A549 (cell line): ENCODE measurements around the gene PTPRN2. TPM values are rescaled to one million over a fixed set of nuclear protein-coding genes. Genes with fewer than 3 reads are reported as not detected.

Experiments used
- ATAC-seq, 2 experiments: fragments of 200-7000 bp in 1 of 2; fragments of >200 bp in 1 of 2; cut with Nextera tagmentation in 1 of 2; cut with Tn5 transposase in 1 of 2; 3 replicates each; pipeline versions ENCODE4 v1.8.0 to v1.9.1; 2018 to 2020; ENCODE audit warnings: mild to moderate bottlenecking in 1 of 2, moderate library complexity in 1 of 2
- CTCF ChIA-PET: fragments of 300-600 bp; sonication (Branson Sonifier 250); formaldehyde crosslinking; extraction: SDS; loops from one replicate; lab custom pipeline; 2021; ENCODE audit warnings: antibody characterized with exemption, inconsistent platforms; lab: Yijun Ruan, JAX
- POLR2A ChIA-PET: fragments of 350-600 bp; formaldehyde crosslinking; extraction: SDS; loops from one replicate; lab custom pipeline; 2021; ENCODE audit warnings: antibody characterized with exemption, inconsistent platforms; lab: Yijun Ruan, JAX
- DNase-seq, 2 experiments: peaks; one replicate each; pipeline versions ENCODE4 v3.0.0 to v3.0.0-alpha.2; 2011 to 2016; ENCODE audit warnings: low read depth in 1 of 2, low spot score in 1 of 2
- FAIRE-seq: peaks from 2 replicates; lab custom pipeline; 2011; peaks lifted over from hg19 to GRCh38; lab: Jason Lieb, UNC
- H3K27ac ChIP-seq, 2 experiments: fragments of >200 bp; sonication (Bioruptor Twin); formaldehyde crosslinking; 3 replicates each; pipeline ENCODE4 v1.5.1; 2016 to 2017
- H3K4me1 ChIP-seq: fragments of >200 bp; sonication (Bioruptor Twin); formaldehyde crosslinking; 3 replicates; pipeline ENCODE4 v1.6.1; 2016
- H3K4me2 ChIP-seq: fragments of >200 bp; sonication (Bioruptor Twin); formaldehyde crosslinking; 3 replicates; pipeline ENCODE4 v1.6.1; 2016
- H3K4me3 ChIP-seq: fragments of >200 bp; sonication (Bioruptor Twin); formaldehyde crosslinking; 3 replicates; pipeline ENCODE4 v1.5.1; 2016
- H3K9me3 ChIP-seq: fragments of >200 bp; sonication (Bioruptor Twin); formaldehyde crosslinking; 3 replicates; pipeline ENCODE4 v1.6.1; 2016
- CHD2 ChIP-seq: fragments of 150-350 bp; IDR thresholded peaks from 2 replicates; pipeline ENCODE4 v1.6.1; 2014; ENCODE audit warnings: low read length; ENCODE audit not compliant: partially characterized antibody
- E2F6 ChIP-seq: IDR thresholded peaks from 2 replicates; pipeline ENCODE4 v1.6.1; 2012; ENCODE audit warnings: low read depth, borderline replicate concordance
- ELK1 ChIP-seq: fragments of 150-350 bp; IDR thresholded peaks from 2 replicates; pipeline ENCODE4 v1.6.1; 2014; ENCODE audit warnings: low read depth, mild to moderate bottlenecking, low read length
- GATA3 ChIP-seq: IDR thresholded peaks from 2 replicates; pipeline ENCODE4 v1.6.1; 2012; ENCODE audit warnings: borderline replicate concordance
- HOXB13 ChIP-seq: fragments of 250-450 bp; sonication (Bioruptor Pico); IDR thresholded peaks from 2 replicates; pipeline ENCODE4 v1.5.0; 2020; ENCODE audit warnings: low read depth, mild to moderate bottlenecking, moderate library complexity
- KDM1A ChIP-seq: fragments of 200-600 bp; sonication (generic); IDR thresholded peaks from 2 replicates; pipeline ENCODE4 v1.6.1; 2016; ENCODE audit warnings: low read depth, mild to moderate bottlenecking
- MYC ChIP-seq: IDR thresholded peaks from 2 replicates; pipeline ENCODE4 v1.6.1; 2012; ENCODE audit warnings: mild to moderate bottlenecking, inconsistent platforms, low read length, improper control_type of control experiment, borderline replicate concordance
- PHF8 ChIP-seq: fragments of 200-600 bp; sonication (generic); IDR thresholded peaks from 2 replicates; pipeline ENCODE4 v1.6.1; 2016; ENCODE audit warnings: low read depth, mild to moderate bottlenecking, antibody characterized with exemption, moderate library complexity, borderline replicate concordance
- POLR2A ChIP-seq: IDR thresholded peaks from 2 replicates; pipeline ENCODE4 v1.6.1; 2012; ENCODE audit warnings: mild to moderate bottlenecking, low read length
- RAD21 ChIP-seq, 2 experiments: fragments of >200 bp in 1 of 2; sonication (Bioruptor Twin) in 1 of 2; formaldehyde crosslinking in 1 of 2; IDR thresholded peaks in 1 of 2; conservative IDR thresholded peaks in 1 of 2; 2 replicates in 1 of 2; 3 replicates in 1 of 2; pipeline ENCODE4 v1.6.1; 2012 to 2018; ENCODE audit warnings: inconsistent platforms in 1 of 2
- REST ChIP-seq: fragments of 200-600 bp; sonication (generic); IDR thresholded peaks from 2 replicates; pipeline ENCODE4 v1.6.1; 2016; ENCODE audit warnings: antibody characterized with exemption, mild to moderate bottlenecking, moderate library complexity
- RFX5 ChIP-seq: fragments of 450-650 bp; IDR thresholded peaks from 2 replicates; pipeline ENCODE4 v1.7.1; 2014; ENCODE audit warnings: antibody characterized with exemption, mild to moderate bottlenecking, moderate library complexity
- TFCP2L1 ChIP-seq: fragments of 250-450 bp; sonication (Bioruptor Pico); IDR thresholded peaks from 2 replicates; pipeline ENCODE4 v1.5.0; 2021; ENCODE audit warnings: mild to moderate bottlenecking
- WGBS: methylation state at CpG from one replicate; pipeline ENCODE4 v1.1.6; 2017; ENCODE audit errors: missing lambda C conversion rate; 5-methylcytosine and 5-hydroxymethylcytosine counted together
- polyA plus RNA-seq, 4 experiments: library from polyadenylated mRNA; depleted of rRNA in 3 of 4; stranded (reverse); fragments of >200 nt; fragmentation: RNase III in 1 of 4; extraction: RNeasy Plus Mini Kit Qiagen cat#74134 plus additional on column Dnase treatment in 1 of 4; gene quantifications; 2 replicates in 3 of 4; 3 replicates in 1 of 4; pipeline ENCODE4 v1.2.3, GENCODE V29; 2011 to 2017
- TF ChIP-seq, protein P1 (sequence below): fragments of >200 bp; sonication (Bioruptor Twin); formaldehyde crosslinking; IDR thresholded peaks from 2 replicates; pipeline ENCODE4 v1.6.1; 2016
- TF ChIP-seq, protein P2 (sequence below): IDR thresholded peaks from 2 replicates; pipeline ENCODE4 v1.6.1; 2012
- TF ChIP-seq, protein P3 (sequence below): fragments of >200 bp; sonication (Bioruptor Twin); formaldehyde crosslinking; IDR thresholded peaks from 3 replicates; pipeline ENCODE4 v1.6.1; 2016

Gene PTPRN2
- polyA plus RNA-seq, 2 of the 4 experiments (the other 2 are of a cell fraction) = 0.41 to 1.2 TPM

DNA sequence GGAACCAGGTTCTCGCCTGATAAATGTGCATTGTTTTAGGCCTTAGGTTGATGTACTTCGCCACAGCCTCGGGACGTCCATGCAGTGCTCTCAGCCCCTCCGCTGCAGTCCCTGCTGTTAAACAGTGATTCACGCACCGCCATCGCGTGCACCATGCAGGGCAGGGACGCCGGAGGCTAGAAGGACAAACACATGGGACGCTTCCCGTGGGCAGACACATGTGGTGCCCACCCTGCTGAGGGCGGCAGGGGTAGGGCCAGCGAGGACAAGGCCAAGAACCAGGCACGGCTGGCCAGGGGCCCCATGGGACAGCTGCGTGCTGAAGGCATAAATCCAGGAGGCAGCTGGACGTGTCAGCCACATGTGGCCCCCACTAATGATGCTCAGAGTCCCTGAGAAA lies 394.7 kb downstream of the PTPRN2 start (continued):
- TF ChIP-seq RAD21 (conservative IDR thresholded peaks at IDR 0.05 in 1 of 2, IDR thresholded peaks at IDR 0.05 in 1 of 2) = no peak
- no peak for TF ChIP-seq RFX5
- TF ChIP-seq, protein P1, sequence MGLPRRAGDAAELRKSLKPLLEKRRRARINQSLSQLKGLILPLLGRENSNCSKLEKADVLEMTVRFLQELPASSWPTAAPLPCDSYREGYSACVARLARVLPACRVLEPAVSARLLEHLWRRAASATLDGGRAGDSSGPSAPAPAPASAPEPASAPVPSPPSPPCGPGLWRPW = no peak
- TF ChIP-seq, all 56 proteins: peak for 0

GRCh38 chr7:158192184-158192835 lies 395.3 kb downstream of the PTPRN2 start:
- WGBS = 40% methylated on average over 24 of the region's 28 CpGs
- Histone ChIP-seq H3K4me3 (no peak overlapping the region), H3K4me2 (no peak overlapping the region), H3K27ac (no peak overlapping the region), H3K9me3 (no peaks in the 10 kb centered on the region), H3K4me1 (no peaks in the 10 kb centered on the region)
- no peak for DNase-seq
- no peak for ATAC-seq
- POLR2A ChIA-PET = no interaction called here
- FAIRE-seq = no peak
- TF ChIP-seq KDM1A (no peak), HOXB13 (no peak), TFCP2L1 (CRISPR knock-in tag) (no peak), ELK1 (no peak)
- CTCF ChIA-PET = no interaction called here

GRCh38 chr7:158191671-158192070 lies 396.0 kb downstream of the PTPRN2 start:
- no peak for TF ChIP-seq POLR2A
- TF ChIP-seq, protein P2, sequence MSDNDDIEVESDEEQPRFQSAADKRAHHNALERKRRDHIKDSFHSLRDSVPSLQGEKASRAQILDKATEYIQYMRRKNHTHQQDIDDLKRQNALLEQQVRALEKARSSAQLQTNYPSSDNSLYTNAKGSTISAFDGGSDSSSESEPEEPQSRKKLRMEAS = no peak
- TF ChIP-seq, protein P3, sequence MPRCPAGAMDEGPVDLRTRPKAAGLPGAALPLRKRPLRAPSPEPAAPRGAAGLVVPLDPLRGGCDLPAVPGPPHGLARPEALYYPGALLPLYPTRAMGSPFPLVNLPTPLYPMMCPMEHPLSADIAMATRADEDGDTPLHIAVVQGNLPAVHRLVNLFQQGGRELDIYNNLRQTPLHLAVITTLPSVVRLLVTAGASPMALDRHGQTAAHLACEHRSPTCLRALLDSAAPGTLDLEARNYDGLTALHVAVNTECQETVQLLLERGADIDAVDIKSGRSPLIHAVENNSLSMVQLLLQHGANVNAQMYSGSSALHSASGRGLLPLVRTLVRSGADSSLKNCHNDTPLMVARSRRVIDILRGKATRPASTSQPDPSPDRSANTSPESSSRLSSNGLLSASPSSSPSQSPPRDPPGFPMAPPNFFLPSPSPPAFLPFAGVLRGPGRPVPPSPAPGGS = no peak
- no peak for TF ChIP-seq E2F6
- no peak for TF ChIP-seq GATA3
- no peak for TF ChIP-seq CHD2
- TF ChIP-seq PHF8 = no peak
- no peak for TF ChIP-seq MYC
- TF ChIP-seq REST = no peak
- 49% methylated on average over 8 of the region's 8 CpGs for WGBS
- Histone ChIP-seq H3K9me3 (no peaks in the 10 kb centered on the region), H3K4me1 (no peaks in the 10 kb centered on the region), H3K4me3 (no peak overlapping the region), H3K4me2 (no peak overlapping the region), H3K27ac (no peak overlapping the region)
- POLR2A ChIA-PET = no interaction called here
- FAIRE-seq (no peak), DNase-seq (no peak), ATAC-seq (no peak)
- CTCF ChIA-PET = no interaction called here
